A549 (cell line): Measurements from ENCODE around the gene CHD8.

Source experiments
- CTCF ChIP-seq: fragments of >200 bp; sonication (Bioruptor Twin); formaldehyde crosslinking; IDR thresholded peaks from 3 replicates; pipeline ENCODE4 v1.5.1; 2016
- REST ChIP-seq: fragments of 200-600 bp; sonication (generic); IDR thresholded peaks from 2 replicates; pipeline ENCODE4 v1.6.1; 2016; ENCODE audit warnings: antibody characterized with exemption, mild to moderate bottlenecking, moderate library complexity

GRCh38 chr14:21449899-21450216 is 6.1 kb downstream of the CHD8 start:
- TF ChIP-seq REST (no peak), CTCF (no peak)
